Mesothelial cell of epicardium (in vitro differentiated cells): ENCODE measurements around the gene MS4A7. TPM values are rescaled to one million over a fixed set of nuclear protein-coding genes. Genes with fewer than 3 reads are reported as not detected.
A peak's percentile ranks its signal among the peaks of the same experiment; 100 is the strongest.

Experiments used
- DNase-seq, 2 experiments: peaks; one replicate each; pipeline ENCODE4 v3.0.0; 2021; ENCODE audit warnings: low spot score in 2 of 2; ENCODE audit not compliant: unreplicated experiment in 2 of 2
- H3K27ac Mint-ChIP-seq: 2 replicates; pipeline ENCODE4 v1.8.0; 2021; ENCODE audit warnings: mixed read lengths
- H3K27me3 Mint-ChIP-seq: 2 replicates; pipeline ENCODE4 v1.8.0; 2021; ENCODE audit warnings: low read depth, mixed read lengths
- H3K36me3 Mint-ChIP-seq: 2 replicates; pipeline ENCODE4 v1.8.0; 2021; ENCODE audit warnings: mixed read lengths
- H3K4me1 Mint-ChIP-seq: 2 replicates; pipeline ENCODE4 v1.8.0; 2021; ENCODE audit warnings: mixed read lengths
- H3K4me3 Mint-ChIP-seq: 2 replicates; pipeline ENCODE4 v1.8.0; 2021; ENCODE audit warnings: mild to moderate bottlenecking, moderate library complexity, mixed read lengths
- H3K9me3 Mint-ChIP-seq: 2 replicates; pipeline ENCODE4 v1.8.0; 2021; ENCODE audit warnings: mixed read lengths
- CTCF ChIP-seq: fragments of 200-600 bp; sonication (generic); IDR thresholded peaks from one replicate; pipeline ENCODE4 v1.5.0; 2021; ENCODE audit warnings: antibody characterized with exemption; ENCODE audit not compliant: unreplicated experiment
- total RNA-seq: library from RNA; stranded (reverse); gene quantifications from 3 replicates; pipeline ENCODE4 v1.2.1, GENCODE V29; 2021

Gene MS4A7, protein sequence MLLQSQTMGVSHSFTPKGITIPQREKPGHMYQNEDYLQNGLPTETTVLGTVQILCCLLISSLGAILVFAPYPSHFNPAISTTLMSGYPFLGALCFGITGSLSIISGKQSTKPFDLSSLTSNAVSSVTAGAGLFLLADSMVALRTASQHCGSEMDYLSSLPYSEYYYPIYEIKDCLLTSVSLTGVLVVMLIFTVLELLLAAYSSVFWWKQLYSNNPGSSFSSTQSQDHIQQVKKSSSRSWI
- not detected in 3 replicates for total RNA-seq

DNA sequence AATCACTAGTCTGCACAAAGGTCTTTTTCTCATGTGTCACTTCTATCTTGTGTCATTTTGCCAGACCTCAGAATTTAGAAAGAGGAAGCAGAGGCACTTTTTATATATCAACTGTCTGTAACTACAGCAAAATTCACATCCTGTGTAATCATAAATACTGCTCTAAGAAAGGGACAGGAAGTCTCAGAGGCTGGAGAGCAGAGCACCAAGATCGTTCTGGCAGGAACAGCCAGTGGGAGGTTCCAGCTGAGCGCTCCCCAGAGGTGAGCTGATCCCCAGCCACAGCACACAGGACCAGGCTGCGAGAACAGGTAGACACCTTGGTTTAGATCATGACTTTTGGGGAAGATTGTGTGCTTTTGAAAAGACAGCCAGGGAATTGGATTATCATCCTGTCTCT, at the start of gene MS4A7:
Gene MS4A7, plus strand, starts transcription at position 179 of the 400 bp plus-strand sequence. CDS start 4,610 bp downstream, outside the sequence.
- TF ChIP-seq CTCF = no peak
- Mint-ChIP-seq H3K27me3 (peaks cover 6% of the 10 kb centered on the region), H3K36me3 (no peaks in the 10 kb centered on the region), H3K4me1 (no peaks in the 10 kb centered on the region), H3K27ac (no peak within 1 kb of the TSS), H3K4me3 (no peak within 1 kb of the TSS), H3K9me3 (no peaks in the 10 kb centered on the region)
- DNase-seq = no peak

GRCh38 chr11:60332846-60333245, 45.5 kb upstream of the MS4A7 start:
- peaks cover 9% of the 10 kb centered on the region for H3K9me3 Mint-ChIP-seq
- H3K27ac Mint-ChIP-seq = no peak overlapping the region
- DNase-seq = no peak
- peaks cover 6% of the 10 kb centered on the region for H3K4me1 Mint-ChIP-seq
- H3K4me3 Mint-ChIP-seq = no peak overlapping the region
- H3K27me3 Mint-ChIP-seq = peaks cover 5% of the 10 kb centered on the region
- no peak for TF ChIP-seq CTCF
- no peaks in the 10 kb centered on the region for H3K36me3 Mint-ChIP-seq

DNA sequence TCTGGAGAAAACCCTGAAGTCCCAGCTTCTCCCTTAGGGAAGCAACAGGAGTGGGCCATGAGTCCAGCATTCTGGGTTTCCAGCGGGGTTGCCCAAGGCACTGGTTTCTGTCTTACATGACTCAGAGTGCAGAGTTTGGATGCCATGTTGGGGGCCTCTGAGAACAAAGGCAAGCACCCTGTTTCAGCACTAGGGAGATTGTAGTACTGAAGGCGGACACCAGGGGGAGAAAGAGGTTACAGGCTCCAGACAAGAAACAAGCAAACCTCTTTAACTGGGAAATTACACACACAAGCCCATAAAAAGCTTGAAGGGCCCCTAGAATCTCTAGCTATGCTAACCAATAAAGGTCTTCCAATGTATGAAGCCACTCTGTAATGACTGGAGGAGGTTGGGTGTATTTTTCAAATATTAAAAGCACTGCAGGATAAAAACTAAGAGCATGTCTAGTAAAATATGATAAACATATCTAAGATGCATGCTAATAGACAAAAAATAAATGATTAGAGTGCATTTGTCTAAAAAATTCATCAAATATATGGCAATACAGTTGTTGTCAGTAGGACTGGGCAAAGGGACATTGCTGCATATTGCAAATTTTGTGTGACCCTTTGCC, 44.2 kb upstream of the MS4A7 start:
- Mint-ChIP-seq H3K4me3 (no peak overlapping the region), H3K36me3 (no peaks in the 10 kb centered on the region), H3K27me3 (peaks cover 9% of the 10 kb centered on the region), H3K9me3 (peaks cover 8% of the 10 kb centered on the region), H3K27ac (no peak overlapping the region), H3K4me1 (peaks cover 10% of the 10 kb centered on the region)
- TF ChIP-seq CTCF = peak; percentile 87
- peak; percentile 36 to 78 for DNase-seq

- Mint-ChIP-seq H3K4me3 (no peak overlapping the region), H3K36me3 (no peaks in the 10 kb centered on the region), H3K27me3 (peaks cover 19% of the 10 kb centered on the region), H3K27ac (no peak overlapping the region), H3K9me3 (no peaks in the 10 kb centered on the region), H3K4me1 (peaks cover 10% of the 10 kb centered on the region)
- no peak for TF ChIP-seq CTCF
- DNase-seq = no peak
These were observed 41.5 kb upstream of the MS4A7 start for GRCh38 chr11:60336767-60337391.

- no peak for DNase-seq
- Mint-ChIP-seq H3K9me3 (no peaks in the 10 kb centered on the region), H3K4me1 (peaks cover 10% of the 10 kb centered on the region), H3K36me3 (no peaks in the 10 kb centered on the region), H3K4me3 (no peak overlapping the region), H3K27ac (no peak overlapping the region), H3K27me3 (peaks cover 19% of the 10 kb centered on the region)
- no peak for TF ChIP-seq CTCF
These were observed 40.3 kb upstream of the MS4A7 start for GRCh38 chr11:60338053-60338452.
